Measurements from ENCODE around the gene CFC1. TPM values are rescaled to one million over a fixed set of nuclear protein-coding genes. Genes with fewer than 3 reads are reported as not detected.
"Not testable (repeated sequence)": the region's sequence is repeated elsewhere in the genome, so short reads cannot be mapped to it uniquely, and the experiment has no call there.

CFC1 gene
- not detected for polyA plus RNA-seq (2013, experiment 1 of 2; ENCODE audit: insufficient read length)
- not detected for polyA plus RNA-seq (2013, experiment 2 of 2; ENCODE audit: insufficient read length)

DNA sequence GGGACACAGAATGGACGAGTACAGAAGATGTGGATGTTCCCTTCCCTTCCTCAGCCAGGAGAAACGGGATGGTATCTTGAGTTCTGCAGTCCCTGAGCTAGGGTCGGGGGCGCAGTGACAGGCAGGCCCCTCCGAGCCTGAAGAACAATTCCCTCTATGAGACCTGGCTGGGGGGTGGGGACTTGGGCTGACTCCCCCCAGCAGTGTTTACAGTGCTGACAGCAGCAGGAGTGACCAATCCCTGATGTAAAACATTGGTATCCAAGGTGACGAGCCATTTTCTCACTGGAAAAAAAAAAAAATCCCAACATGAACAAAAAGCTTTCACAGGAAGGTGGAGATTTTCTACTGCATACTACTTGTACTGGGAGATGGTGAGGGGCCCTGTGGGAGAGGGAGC, at the start of gene CFC1:
Gene CFC1, minus strand, starts transcription at position 183 of the 400 bp plus-strand sequence. CDS start 288 bp downstream, outside the sequence.
- not testable (repeated sequence) for DNase-seq

- not testable (repeated sequence) for DNase-seq
These were observed 42.3 kb upstream of the CFC1 start for GRCh38 chr2:130641688-130642087.

DNA sequence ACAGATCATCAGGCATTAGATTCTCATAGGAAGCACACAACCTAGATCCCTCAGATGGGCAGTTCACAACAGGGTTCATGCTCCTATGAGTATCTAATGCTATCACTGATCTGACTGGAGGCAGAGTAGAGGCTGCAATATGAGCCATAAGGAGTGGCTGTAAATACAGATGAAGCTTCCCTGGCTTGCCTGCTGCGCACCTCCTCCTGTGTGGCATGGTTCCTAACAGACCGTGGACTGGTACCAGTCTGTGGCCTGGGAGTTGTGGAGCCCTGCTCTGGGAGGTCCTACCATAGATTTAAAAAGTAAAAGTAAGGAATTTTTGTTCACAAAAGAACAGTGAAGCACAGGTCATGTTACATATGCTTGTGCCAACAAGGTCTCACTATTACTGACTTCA, 39.6 kb upstream of the CFC1 start:
- DNase-seq, result not testable (repeated sequence)

GRCh38 chr2:130628784-130629475, 29.6 kb upstream of the CFC1 start:
- DNase-seq, result not testable (repeated sequence)

GRCh38 chr2:130611140-130611539, 11.8 kb upstream of the CFC1 start, which contains the start of gene POTEJ:
Gene POTEJ (plus strand): TSS chr2:130611440. CDS start chr2:130611533, 93 bp downstream.
- not testable (repeated sequence) for DNase-seq

DNA sequence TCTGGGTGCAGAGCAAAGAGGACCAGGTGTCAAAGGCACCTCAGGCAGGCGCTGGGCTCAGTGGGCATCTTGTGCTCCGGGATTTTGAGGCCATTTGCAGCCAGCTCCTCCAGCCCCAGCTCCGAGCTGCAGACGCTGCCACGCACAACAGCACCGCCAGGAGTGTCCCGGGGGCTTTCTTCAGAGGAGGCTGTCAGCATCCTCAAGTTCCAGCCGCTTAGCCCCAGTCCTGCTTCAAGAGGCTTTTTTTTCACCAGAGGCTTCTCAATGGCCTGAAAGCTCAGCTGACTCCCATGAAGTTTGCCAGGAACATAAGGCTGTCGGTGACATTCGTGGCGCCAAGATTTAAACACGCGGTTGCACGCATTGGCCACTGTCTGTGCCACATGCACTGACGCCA, 11.1 kb upstream of the CFC1 start:
- DNase-seq, result not testable (repeated sequence)

- DNase-seq, result not testable (repeated sequence)
These were observed 9.9 kb upstream of the CFC1 start for GRCh38 chr2:130609002-130609920.

DNA sequence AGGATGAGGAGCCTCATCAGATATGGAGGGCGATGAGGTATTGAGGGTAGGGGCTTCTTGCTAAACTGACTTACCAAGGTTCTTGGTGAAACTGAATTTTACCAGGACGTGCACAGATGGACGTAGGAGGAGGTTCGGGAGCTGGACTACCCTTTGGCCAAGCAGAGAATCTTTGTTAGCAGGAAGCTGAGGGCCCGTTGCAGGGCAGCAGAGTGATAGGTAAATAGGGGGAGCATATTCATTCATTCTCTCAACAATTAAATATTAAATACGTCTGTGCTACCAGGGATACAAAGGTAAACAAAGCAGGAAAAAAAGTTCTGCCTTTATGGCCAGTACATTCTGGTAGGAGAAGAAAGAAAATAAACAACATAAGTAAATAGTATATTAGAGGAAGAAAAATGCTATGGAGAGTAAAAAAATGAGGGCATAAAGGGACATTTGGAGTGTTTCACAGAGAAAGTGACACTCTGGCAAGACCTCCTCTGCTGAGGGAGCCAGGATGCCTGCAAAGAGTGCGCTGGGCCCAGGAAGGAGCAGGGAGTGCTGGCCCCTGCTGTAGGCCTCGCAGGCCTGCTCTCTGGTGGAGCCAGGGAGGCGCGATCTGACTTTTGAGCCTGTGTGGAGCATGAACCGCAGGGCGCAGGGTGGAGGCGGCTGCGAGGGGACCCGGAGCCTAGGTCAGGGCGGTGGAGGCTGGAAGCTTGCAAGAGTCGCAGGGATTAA, 9.1 kb upstream of the CFC1 start:
- DNase-seq, result not testable (repeated sequence)

DNA sequence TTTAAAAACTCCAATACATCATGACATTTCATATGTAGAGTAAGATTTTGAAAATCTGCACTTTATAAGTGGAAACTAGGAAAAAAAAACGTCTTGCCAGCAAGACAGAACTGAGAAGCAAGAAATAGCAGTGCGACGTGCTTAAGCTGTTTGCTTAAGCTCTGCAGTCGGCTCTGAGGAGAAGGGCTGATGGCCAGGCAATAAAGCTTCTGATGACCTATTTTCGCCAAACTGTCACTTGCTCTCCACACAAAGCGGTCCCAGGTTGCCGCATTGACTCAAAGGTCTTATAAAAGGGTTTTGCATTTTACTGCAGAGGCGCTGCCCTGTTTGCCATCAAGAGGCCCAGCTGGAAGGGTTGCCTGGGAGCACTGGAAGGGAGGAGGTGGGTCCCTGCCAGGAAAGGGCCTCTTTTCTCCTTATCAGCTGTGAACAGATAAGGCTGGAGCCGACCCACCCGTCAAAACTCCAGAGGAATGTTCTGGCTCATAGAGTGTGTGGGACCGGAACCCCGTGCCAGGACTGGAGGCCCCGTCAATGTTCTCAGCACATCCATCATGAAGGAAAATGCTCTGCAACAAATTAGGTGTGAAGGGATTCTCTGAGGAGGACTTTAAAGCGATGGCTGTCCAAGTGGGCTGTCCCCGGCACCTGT, 2.4 kb upstream of the CFC1 start:
- not testable (repeated sequence) for DNase-seq

GRCh38 chr2:130599926-130600325, 551 bp upstream of the CFC1 start:
- not testable (repeated sequence) for DNase-seq

DNA sequence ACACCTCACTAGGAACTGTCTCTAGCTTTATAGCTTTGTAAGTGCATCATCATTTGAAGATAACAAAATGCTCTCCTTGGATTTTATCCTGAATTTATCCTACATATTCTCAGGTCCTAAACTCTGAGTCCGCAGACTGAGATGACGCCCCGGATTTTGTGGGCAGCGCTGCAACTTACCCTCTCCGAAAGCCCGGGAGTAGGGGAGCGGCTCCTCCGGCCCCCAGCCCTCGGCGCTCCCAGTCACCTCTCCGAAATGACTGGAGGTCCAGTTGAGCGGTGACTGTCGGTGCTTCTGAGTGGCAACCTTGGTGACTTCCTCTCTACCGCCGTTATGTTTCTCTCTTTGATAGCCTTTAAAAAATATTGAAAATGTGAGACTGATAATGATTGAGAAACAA, 912 bp downstream of the CFC1 start:
- not testable (repeated sequence) for DNase-seq

- not testable (repeated sequence) for DNase-seq
These were observed 1.4 kb downstream of the CFC1 start for GRCh38 chr2:130597994-130598393.

DNA sequence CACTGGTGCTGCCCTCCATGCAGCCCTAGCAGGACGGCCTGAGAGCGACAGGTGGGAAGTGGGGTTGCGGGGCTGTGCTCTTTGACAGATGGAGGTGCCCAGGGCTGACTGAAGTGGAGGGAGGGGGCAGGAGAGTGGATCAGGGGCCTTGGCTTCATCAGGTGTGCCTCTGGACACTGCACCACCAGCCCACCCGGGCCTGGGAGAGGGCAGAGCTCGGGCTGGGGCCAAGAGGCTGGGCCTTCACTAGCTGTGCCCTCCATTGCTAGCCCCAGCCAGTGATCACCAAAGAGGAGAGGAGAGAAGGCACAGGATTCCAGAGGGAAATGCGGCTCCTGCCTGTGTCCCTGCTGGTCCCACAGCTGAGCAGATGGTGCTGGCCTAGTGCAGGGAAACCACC, 2.6 kb downstream of the CFC1 start:
- not testable (repeated sequence) for DNase-seq

GRCh38 chr2:130594011-130594410, 5.4 kb downstream of the CFC1 start:
- not testable (repeated sequence) for DNase-seq

GRCh38 chr2:130592791-130593414, 6.5 kb downstream of the CFC1 start:
- not testable (repeated sequence) for DNase-seq

DNA sequence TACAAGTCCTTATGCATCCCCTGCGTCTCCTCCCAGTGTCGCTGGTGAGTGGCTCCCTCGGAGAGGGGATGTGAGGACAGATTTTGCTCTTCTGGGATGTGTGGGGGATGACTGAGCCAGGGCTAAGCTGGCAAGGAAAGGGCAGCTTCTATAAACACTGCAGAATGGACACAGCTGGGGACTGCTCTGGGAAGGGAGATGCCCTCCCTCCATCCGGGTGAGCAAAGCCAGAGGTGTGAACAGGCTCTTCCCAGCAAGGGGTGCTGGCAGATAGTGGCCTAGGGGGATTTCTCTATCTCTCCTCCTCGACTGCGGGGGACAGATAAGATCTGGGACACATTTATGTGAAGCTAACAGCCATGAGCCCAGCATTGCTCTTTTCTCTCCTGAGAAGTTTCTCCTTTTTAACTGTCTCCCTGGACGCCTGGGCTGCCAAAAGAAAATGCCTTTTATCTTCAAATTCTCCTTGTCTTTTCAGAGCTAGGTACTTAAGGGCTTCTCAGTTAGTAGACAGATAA, 8.5 kb downstream of the CFC1 start:
- not testable (repeated sequence) for DNase-seq

- not testable (repeated sequence) for DNase-seq
These were observed 9.1 kb downstream of the CFC1 start for GRCh38 chr2:130590170-130590841.

DNA sequence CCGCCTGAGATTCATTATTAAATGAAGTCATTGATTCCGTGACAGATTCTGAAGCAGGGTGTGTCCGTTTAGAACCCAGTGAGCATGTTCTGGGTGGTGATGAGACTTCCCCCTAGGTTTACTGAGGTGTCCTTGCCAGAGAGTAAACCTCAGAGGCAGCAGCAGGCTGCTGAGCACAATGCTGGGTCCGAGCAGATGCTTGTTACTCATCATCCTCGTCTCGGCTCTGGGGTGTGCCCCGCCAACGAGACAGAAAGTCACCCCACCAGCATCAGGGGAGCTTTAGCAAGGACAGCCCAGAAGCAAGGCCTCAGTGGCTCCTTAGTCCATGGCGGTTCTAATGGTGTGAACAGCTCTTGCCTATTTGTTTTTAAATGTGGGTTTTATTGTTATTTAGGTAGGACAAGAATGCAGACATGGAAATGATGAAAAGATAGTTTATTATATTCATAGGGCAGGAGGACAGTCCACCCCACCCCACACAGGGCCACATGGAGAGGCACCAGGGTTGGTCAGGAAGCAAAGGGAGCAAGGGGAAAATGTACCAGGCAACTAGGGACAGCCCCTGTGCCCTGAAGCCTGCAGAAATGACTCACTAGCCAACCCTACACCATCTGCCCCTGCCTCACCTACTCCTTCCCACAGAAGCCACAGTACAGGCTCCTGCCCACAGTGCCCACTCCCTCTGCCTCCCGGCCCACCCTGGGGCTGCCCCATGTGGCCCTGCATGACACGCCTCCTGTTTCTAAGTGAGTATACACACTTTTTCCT, 10.5 kb downstream of the CFC1 start:
- not testable (repeated sequence) for DNase-seq

DNA sequence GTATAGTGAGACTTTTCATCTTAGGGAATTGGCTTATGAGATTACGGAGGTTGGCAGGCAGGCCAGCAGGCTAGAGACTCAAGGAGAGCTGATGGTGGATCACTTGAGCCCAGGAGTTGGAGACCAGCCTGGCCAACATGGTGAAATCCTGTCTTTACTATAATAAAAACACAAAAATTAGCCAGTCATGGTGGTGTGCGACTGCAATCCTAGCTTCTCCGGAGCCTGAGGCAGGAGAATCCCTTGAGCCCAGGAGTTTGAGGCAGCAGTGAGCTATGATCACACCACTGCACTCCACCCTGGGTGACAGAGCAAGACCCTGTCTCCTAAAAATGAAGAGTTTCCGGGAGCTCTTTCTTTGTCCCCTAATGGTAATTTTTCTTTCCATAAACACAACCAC, 14.6 kb downstream of the CFC1 start:
- DNase-seq, result not testable (repeated sequence)

DNA sequence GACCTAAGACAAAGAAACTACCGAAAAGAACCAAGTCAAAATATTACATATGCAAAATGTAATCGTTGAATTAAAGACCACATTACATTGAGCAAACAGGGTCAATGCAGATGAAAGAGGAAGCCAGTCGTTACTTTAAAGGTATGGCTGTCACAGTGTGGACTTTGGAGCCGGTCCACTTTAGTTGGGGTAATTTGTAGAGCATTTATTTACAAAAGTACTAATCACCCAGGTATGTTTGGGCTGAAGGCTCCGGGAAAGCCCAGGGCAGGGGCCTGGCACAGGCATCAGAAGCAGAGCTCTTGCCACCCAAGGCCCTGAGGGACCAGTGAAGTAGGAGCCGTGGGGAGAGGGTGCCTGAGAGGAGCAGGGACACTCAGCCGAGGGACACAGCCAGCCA, 15.8 kb downstream of the CFC1 start:
- DNase-seq, result not testable (repeated sequence)
